Kidney epithelial cell (primary cell): ENCODE measurements around the gene TAF9B. TPM values are rescaled to one million over a fixed set of nuclear protein-coding genes. Genes with fewer than 3 reads are reported as not detected.
"Not testable (repeated sequence)": the region's sequence is repeated elsewhere in the genome, so short reads cannot be mapped to it uniquely, and the experiment has no call there.

Source experiments
- DNase-seq: peaks from one replicate; pipeline ENCODE4 v3.0.0-alpha.2; 2010; ENCODE audit warnings: low read depth
- H3K27me3 ChIP-seq: 2 replicates; pipeline ENCODE4 v1.6.0; 2011; ENCODE audit warnings: low read length; ENCODE audit not compliant: control insufficient read depth, insufficient read depth
- H3K36me3 ChIP-seq: 2 replicates; pipeline ENCODE4 v1.5.1; 2011; ENCODE audit warnings: low read length; ENCODE audit not compliant: control insufficient read depth, insufficient read depth
- H3K4me3 ChIP-seq: 2 replicates; pipeline ENCODE4 v1.5.1; 2011; ENCODE audit warnings: low read depth, mild to moderate bottlenecking, control low read depth, low read length
- CTCF ChIP-seq: IDR thresholded peaks from 2 replicates; pipeline ENCODE4 v1.5.1; 2011; ENCODE audit warnings: mild to moderate bottlenecking, moderate library complexity, low read length, control low read depth, inconsistent platforms; ENCODE audit not compliant: insufficient read depth, poor library complexity, severe bottlenecking
- total RNA-seq: library from RNA; depleted of rRNA; stranded (reverse); fragments of >200 nt; gene quantifications from 2 replicates; pipeline ENCODE4 v1.2.3, GENCODE V29; 2015

Gene TAF9B, protein sequence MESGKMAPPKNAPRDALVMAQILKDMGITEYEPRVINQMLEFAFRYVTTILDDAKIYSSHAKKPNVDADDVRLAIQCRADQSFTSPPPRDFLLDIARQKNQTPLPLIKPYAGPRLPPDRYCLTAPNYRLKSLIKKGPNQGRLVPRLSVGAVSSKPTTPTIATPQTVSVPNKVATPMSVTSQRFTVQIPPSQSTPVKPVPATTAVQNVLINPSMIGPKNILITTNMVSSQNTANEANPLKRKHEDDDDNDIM
- 17.5 and 17.8 TPM in 2 replicates for total RNA-seq

GRCh38 chrX:78139160-78140123, at the start of gene TAF9B:
TAF9B (minus strand) TSS chrX:78139650; CDS start chrX:78139611, 39 bp downstream.
- TF ChIP-seq CTCF = no peak
- Histone ChIP-seq H3K36me3 (no peaks in the 10 kb centered on the region), H3K27me3 (no peaks in the 10 kb centered on the region), H3K4me3 (peak within 1 kb of the TSS; percentile 56)
- peak; percentile 39 for DNase-seq

- no peak for TF ChIP-seq CTCF
- no peaks in the 10 kb centered on the region for H3K36me3 ChIP-seq
- H3K27me3 ChIP-seq = no peaks in the 10 kb centered on the region
- H3K4me3 ChIP-seq = no peak overlapping the region
- no peak for DNase-seq
Measured at GRCh38 chrX:78182881-78183280, 43.4 kb upstream of the TAF9B start.

GRCh38 chrX:78181307-78181706, 41.9 kb upstream of the TAF9B start:
- TF ChIP-seq CTCF = no peak
- H3K27me3 ChIP-seq = no peaks in the 10 kb centered on the region
- no peak for DNase-seq
- H3K36me3 ChIP-seq = no peaks in the 10 kb centered on the region
- H3K4me3 ChIP-seq = no peak overlapping the region

DNA sequence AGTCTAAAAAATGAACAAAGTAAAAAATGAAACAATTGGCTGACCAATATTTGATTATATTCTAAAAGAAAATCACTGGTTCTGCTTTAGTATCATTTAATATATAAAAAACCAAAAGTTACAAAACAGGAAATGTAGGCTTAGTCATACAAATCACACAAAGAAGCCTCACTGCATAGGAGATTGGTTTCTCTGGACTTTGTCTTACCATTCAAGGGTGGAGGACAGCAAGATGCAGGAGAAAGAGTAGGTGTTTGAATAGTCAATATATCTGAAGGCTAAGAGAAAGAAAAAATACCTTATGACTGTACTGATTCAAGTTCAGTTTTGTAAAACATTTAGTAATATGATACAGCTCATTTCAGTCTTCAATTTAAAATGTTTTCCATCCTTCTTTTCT, 28.6 kb upstream of the TAF9B start:
- no peak for TF ChIP-seq CTCF
- DNase-seq = no peak
- Histone ChIP-seq H3K4me3 (no peak overlapping the region), H3K36me3 (no peaks in the 10 kb centered on the region), H3K27me3 (no peaks in the 10 kb centered on the region)

DNA sequence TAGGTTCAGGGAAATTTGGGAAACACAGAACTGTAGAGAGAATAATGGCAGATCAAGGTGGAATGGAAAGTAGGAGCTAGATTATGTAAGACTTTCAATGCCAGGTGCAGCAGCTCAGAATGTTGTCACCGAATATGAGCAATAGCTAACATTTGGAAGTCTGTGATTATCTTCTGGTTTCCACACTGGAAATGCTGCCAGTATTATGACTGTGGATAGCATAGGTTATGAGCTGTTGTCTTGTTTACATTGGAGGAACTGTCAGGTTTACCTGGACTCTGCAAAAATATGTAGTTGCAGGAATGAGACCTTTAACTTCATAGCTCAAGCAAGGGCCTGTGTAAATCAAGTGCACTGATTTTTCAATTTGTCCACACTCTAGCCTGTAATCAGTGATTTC, 26.0 kb upstream of the TAF9B start:
- TF ChIP-seq CTCF = no peak
- DNase-seq = no peak
- no peak overlapping the region for H3K4me3 ChIP-seq
- no peaks in the 10 kb centered on the region for H3K27me3 ChIP-seq
- H3K36me3 ChIP-seq = no peaks in the 10 kb centered on the region

DNA sequence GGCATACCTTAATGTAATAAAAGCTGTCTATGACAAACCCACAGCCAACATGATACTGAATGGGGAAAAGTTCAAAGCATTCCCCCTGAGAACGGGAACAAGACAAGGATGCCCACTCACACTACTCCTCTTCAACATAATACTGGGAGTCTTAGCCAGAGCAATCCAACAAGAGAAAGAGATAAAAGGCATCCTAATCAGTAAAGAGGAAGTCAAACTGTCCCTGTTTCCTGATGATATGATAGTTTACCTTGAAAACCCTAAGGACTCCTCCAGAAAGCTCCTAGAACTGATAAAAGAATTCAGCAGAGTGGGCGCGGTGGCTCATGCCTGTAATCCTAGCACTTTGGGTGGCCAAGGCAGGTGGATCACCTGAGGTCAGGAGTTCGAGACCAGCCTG, 23.7 kb upstream of the TAF9B start:
- H3K27me3 ChIP-seq, DNase-seq, H3K36me3 ChIP-seq, H3K4me3 ChIP-seq: not testable (repeated sequence)

DNA sequence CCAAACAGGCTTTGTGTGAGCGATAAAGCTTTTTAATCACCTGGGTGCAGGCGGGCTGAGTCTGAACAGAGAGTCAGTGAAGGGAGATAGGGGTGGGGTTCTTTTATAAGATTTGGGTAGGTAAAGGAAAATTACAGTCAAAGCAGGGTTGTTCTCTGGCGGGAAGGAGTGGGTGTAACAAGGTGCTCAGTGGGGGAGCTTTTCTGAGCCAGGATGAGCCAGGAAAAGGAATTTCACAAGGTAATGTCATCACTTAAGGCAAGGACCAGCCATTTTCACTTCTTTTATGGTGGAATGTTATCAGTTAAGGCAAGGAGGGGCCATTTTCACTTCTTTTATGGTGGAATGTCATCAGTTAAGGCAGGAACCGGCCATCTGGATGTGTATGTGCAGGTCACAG, 21.3 kb upstream of the TAF9B start:
- H3K27me3 ChIP-seq, H3K36me3 ChIP-seq, H3K4me3 ChIP-seq, DNase-seq: not testable (repeated sequence)

- not testable (repeated sequence) for H3K27me3 ChIP-seq, DNase-seq, H3K36me3 ChIP-seq, H3K4me3 ChIP-seq
Measured at GRCh38 chrX:78157846-78158245, 18.4 kb upstream of the TAF9B start.

GRCh38 chrX:78157373-78157772, 17.9 kb upstream of the TAF9B start:
- H3K4me3 ChIP-seq, H3K36me3 ChIP-seq, DNase-seq, H3K27me3 ChIP-seq: not testable (repeated sequence)
